Stimulated activated CD4-positive, alpha-beta T cell treated with anti-CD3 and anti-CD28 coated beads, Interleukin-15, amount 100 ng/mL, for 24 hours (primary cell): ENCODE measurements around the gene ILF3.

Experiments
- DNase-seq: peaks from one replicate; pipeline ENCODE4 v3.0.0-alpha.2; 2020

Gene ILF3

GRCh38 chr19:10653732-10654609 is at the start of gene ILF3:
Gene ILF3, plus strand, starts transcription at chr19:10654346. Its CDS starts 16,260 bp downstream, at chr19:10670606.
- peak; percentile 99 for DNase-seq

DNA sequence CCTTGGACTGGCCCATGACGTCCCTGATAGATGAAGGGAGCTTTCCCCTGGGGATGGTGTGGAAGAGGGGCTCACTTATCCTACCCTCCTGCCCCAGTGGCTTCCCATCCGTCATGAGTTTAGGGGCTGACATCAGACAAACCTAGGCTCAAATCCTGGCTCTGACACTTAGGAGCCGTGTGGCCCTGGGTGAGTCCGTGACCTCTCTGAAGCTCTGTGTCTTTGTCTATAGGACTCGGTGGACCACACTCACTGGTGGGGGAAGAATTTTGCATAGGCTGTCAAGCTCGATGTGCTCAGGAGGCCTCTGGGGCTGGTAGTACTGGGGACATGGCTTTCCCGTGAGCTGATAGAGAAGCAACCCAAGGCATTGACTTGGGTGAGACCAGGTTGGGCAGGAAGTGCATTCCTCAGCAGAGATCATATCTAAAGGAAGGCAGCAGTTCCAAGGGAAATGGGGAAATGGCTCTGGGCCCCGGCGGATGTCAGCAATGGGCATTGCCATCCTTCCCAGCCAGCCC is 49.6 kb upstream of the ILF3 start:
- DNase-seq, result peak; percentile 8

- no peak for DNase-seq
These were observed 42.2 kb upstream of the ILF3 start for GRCh38 chr19:10611907-10612306.

DNA sequence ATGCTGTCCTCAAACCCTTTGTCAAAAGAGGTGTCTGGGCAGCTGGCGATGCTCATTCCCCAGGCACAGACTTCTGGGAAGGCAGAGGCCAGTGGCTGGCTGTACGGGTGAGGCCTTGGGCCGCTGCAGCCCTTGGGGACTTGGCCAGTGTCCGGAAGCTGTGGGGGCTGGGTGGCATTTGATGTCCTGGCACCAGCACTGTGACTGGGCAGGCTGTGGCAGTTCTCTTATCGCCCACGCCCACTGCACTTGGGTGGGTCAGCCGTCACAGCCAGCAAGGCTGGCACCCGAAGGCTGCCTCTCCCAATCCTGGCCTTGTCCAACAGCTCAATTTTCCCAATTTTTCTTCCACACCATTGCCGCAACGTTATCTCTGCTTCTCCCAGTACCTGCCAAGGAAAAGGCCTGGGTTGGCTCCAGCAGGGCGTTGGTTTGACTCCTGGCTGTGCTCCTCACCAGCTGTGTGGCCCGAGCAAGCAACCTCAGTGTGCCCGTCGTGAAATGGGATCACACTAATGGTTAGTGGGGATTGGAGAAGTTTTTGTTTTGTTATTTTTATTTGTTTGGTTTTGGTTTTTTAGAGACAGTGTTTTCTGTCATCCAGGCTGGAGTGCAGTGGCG is 41.5 kb upstream of the ILF3 start:
- DNase-seq, result no peak

DNA sequence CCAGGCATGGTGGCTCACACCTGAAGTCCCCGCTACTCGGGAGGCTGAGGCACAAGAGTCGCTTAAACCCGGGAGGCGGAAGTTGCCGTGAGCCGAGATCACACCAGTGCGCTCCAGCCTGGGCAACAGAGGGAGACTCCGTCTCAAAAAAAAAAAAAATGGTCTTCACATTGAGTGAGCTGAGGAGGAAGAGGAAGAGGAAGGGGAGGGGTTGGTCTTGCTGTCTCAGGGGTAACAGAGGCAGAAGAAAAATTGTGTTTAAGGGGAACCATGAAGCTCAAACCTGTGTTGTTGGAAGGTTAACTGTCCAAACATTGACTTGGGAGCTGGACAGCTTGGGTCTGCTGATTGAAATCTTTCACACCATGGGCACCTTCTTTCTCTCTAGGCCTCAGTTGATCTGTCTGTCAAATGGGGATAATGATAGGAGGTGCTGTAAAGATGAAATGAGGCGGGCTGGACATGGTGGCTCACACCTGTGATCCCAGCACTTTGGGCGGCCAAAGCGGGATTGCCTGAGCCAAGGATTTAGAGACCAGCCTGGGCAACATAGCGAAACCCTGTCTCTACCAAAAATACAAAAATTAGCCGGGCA is 38.6 kb upstream of the ILF3 start:
- no peak for DNase-seq

GRCh38 chr19:10617409-10618121 is 36.6 kb upstream of the ILF3 start:
- DNase-seq, result no peak

DNA sequence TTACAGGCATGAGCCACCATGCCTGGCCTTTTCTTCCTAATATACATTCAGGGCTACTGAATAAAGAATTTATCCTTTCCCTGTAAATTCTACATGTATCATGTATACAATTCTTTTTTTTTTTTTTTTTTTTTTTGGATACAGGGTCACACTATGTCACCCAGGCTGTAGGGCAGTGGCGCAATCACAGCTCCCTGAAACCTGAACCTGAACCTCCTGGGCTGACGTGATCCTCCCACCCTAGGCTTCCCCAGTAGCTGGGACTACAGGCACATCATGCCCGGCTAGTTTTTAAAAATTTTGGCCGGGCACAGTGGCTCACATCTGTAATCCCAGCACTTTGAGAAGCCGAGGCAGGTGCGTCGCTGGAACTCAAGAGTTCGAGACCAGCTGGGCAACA is 35.3 kb upstream of the ILF3 start:
- DNase-seq, result no peak

- no peak for DNase-seq
These were observed 33.4 kb upstream of the ILF3 start for GRCh38 chr19:10620786-10621185.

DNA sequence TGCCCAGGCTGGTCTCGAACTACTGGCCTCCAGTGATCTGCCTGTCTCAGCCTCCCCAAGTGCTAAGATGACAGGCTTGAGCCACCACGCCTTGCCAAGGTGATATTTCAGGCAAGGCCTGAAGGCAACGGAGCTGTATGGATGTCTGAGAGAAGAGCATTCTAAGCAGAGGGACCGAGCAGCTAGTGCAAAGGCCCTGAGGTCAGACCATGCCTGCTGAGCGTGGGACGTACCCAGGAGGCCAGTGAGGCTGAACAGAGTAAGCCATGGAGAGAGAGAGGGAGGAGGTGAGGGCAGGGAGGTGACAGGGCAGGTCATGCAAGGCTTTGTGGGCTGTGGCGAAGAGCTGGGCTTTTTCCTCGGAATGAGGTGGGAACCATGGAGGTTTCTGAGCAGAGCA is 32.2 kb upstream of the ILF3 start:
- DNase-seq, result no peak

GRCh38 chr19:10624585-10624984 is 29.6 kb upstream of the ILF3 start:
- no peak for DNase-seq

DNA sequence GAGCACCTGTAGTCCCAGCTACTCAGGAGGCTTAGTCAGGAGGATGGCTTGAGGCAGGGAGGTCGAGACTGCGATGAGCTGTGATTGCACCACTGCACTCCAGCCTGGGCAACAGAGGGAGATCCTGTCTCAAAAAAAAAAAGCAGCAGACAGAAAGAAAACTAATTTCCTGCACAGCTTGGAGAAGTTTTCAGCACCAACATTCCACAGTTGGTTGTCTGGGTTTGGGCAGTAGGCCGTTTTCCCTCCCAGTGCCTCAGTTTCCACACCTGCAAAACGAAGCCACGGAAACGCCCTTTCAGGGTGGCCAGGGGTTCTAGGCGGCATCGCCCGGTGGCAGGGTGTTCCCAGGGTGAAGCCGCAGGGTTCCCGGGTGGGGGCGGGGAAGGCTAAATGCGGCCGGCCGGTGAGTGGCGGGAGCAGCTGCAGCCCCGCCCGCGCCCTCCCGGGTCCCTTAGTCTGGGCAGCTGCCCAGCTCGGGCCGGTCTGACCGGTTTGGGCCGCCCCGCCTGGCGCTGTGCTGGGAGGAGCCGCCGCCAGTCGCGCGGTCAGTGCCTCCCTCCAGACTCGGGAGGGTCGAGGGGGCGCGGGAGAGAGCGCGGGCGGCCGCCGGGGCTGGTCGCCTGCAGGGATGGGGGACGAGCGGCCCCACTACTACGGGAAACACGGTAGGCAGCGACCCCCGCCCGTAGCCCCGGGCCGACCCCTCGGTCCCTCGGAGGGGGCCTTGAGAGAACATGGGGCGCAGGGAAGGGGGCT is 29.0 kb upstream of the ILF3 start, which contains the start of gene SLC44A2:
SLC44A2 (plus strand) TSS at position 551 of the 759 bp plus-strand sequence; CDS start at position 632, 81 bp downstream.
- DNase-seq, result no peak

- DNase-seq, result no peak
These were observed 28.4 kb upstream of the ILF3 start for GRCh38 chr19:10625762-10626138.

GRCh38 chr19:10631874-10632273 is 22.3 kb upstream of the ILF3 start:
- no peak for DNase-seq

GRCh38 chr19:10634430-10634829 is 19.7 kb upstream of the ILF3 start:
- no peak for DNase-seq

GRCh38 chr19:10634963-10635362 is 19.2 kb upstream of the ILF3 start:
- no peak for DNase-seq

GRCh38 chr19:10636304-10636972 is 17.7 kb upstream of the ILF3 start:
- no peak for DNase-seq

- no peak for DNase-seq
These were observed 16.3 kb upstream of the ILF3 start for GRCh38 chr19:10637894-10638293.

DNA sequence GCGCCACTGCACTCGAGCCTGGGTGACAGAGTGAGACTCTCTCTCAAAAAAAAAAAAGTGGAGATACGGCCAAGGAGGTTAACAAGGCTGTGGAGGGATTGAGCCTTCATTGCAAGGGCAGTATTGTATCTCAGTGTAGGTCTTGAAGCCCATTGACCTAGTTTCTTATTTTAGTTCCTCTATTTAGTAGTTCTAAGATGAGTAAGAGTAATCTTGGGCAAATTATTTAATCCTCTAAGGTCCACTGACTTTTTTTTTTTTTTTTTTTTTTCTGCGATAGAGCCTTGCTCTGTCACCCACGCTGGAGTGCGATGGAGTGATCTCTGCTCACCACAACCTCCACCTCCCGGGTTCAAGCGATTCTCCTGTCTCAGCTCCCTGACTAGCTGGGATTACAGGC is 14.3 kb upstream of the ILF3 start:
- no peak for DNase-seq

GRCh38 chr19:10640361-10640760 is 13.8 kb upstream of the ILF3 start:
- DNase-seq, result no peak

- DNase-seq, result no peak
These were observed 12.9 kb upstream of the ILF3 start for GRCh38 chr19:10641248-10641647.

- no peak for DNase-seq
These were observed 11.5 kb upstream of the ILF3 start for GRCh38 chr19:10642473-10643171.
